Gastroesophageal sphincter (tissue), 4 donors: ENCODE data around the gene TGFBI. TPM values are rescaled to one million over a fixed set of nuclear protein-coding genes. Genes with fewer than 3 reads are reported as not detected.

Source experiments
- ATAC-seq: fragments of 150-250 bp; one replicate; pipeline ENCODE4 v1.9.1; 2016; ENCODE audit warnings: mild to moderate bottlenecking, moderate library complexity
- H3K27ac ChIP-seq, 4 donors: fragments of 200-600 bp; sonication (generic) in 3 of 4; 1 replicate in 3 of 4; 2 replicates in 1 of 4; pipeline ENCODE4 v1.5.1; 2016 to 2019
- H3K27me3 ChIP-seq: fragments of 200-600 bp; sonication (generic); one replicate; pipeline ENCODE4 v1.5.1; 2019
- H3K36me3 ChIP-seq, 2 donors: fragments of 200-600 bp; sonication (generic); one replicate each; pipeline ENCODE4 v1.5.1; 2019; ENCODE audit warnings: control low read depth in 1 of 2
- H3K4me1 ChIP-seq, 3 donors: fragments of 200-600 bp; sonication (generic); 1 replicate in 2 of 3; 2 replicates in 1 of 3; pipeline ENCODE4 v1.5.1; 2016 to 2019; ENCODE audit warnings: control low read depth in 2 of 3
- H3K4me3 ChIP-seq, 2 donors: fragments of 200-600 bp; sonication (generic); one replicate each; pipeline ENCODE4 v1.5.1; 2019; ENCODE audit warnings: mild to moderate bottlenecking in 1 of 2, moderate library complexity in 1 of 2
- H3K9me3 ChIP-seq, 3 donors: fragments of 200-600 bp; sonication (generic); one replicate each; pipeline ENCODE4 v1.5.1; 2017 to 2019; ENCODE audit warnings: control low read depth in 2 of 3
- EP300 ChIP-seq: sonication (generic); formaldehyde crosslinking; IDR thresholded peaks from one replicate; pipeline ENCODE4 v1.6.1; 2017; ENCODE audit warnings: antibody characterized with exemption, mild to moderate bottlenecking
- POLR2A ChIP-seq, 2 donors: fragments of 450-650 bp; IDR thresholded peaks; one replicate each; pipeline ENCODE4 v1.6.1; 2017; ENCODE audit warnings: antibody characterized with exemption in 2 of 2, mild to moderate bottlenecking in 2 of 2, moderate library complexity in 1 of 2
- POLR2AphosphoS5 ChIP-seq: sonication (generic); formaldehyde crosslinking; IDR thresholded peaks from one replicate; pipeline ENCODE4 v1.6.1; 2017; ENCODE audit warnings: antibody characterized with exemption
- WGBS, 2 donors: methylation state at CpG; one replicate each; pipeline ENCODE4 v1.1.5; 2018; ENCODE audit warnings: low coverage in 1 of 2; 5-methylcytosine and 5-hydroxymethylcytosine counted together
- small RNA-seq, 4 donors: library from RNA; depleted of rRNA; stranded (forward); fragments of <200 nt; gene quantifications; one replicate each; pipeline ENCODE3, GENCODE V24; 2016
- total RNA-seq, 4 donors: library from RNA; depleted of rRNA; stranded (reverse); fragments of >200 nt; gene quantifications; one replicate each; pipeline ENCODE4 v1.1.0, GENCODE V29; 2016
- TF ChIP-seq, protein P1 (sequence below), 4 experiments: fragments of 200-600 bp in 2 of 4; fragments of 450-650 bp in 2 of 4; sonication (generic) in 1 of 4; IDR thresholded peaks; one replicate each; pipeline ENCODE4 v1.5.1; 2017 to 2019; ENCODE audit warnings: antibody characterized with exemption in 4 of 4, mild to moderate bottlenecking in 2 of 4, moderate library complexity in 2 of 4

The TGFBI gene
- total RNA-seq, 4 donors from 2014 or later, result 29.0 to 159 (median 112) TPM

DNA sequence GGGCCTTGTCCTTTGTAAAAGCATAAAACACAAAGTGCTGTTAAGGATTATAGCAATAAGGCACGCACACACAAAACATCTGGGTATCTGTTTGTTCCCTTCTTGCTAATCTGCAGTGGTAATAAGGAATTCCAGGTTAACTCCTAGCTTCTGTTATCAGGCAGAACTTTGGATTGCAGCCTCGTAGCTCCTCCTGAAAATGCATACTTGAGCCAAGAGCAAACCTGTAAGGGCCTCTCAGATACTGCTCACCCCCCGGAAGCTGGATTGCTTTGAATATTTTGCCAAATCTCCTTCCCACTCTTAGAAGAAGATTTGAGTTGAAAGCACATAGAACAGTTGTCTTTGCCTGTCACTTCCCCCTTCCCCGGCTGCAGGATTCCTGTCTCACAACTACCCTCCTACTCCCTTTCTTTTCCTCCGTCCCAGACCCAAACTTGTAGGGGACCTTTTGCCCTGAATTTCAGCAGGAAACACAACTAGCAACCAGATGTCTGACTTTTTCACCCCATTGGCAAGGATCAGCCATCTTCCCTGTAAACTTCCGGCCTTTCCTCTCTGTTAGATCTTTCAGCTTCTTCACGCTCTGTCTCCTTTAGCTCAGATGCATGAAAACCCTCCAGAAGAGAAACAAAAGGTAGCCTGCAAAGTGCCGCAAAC, 75.6 kb downstream of the TGFBI start:
- H3K4me1 ChIP-seq, result no peaks in the 10 kb centered on the region
- H3K4me3 ChIP-seq, result no peak overlapping the region
- ATAC-seq, result no peak
- WGBS, 2 donors, result 62 to 68% methylated on average over 6 to 8 of the region's 8 CpGs
- TF ChIP-seq EP300 (no peak), POLR2AphosphoS5 (no peak), POLR2A (IDR thresholded peaks at IDR 0.05) (no peak)
- TF ChIP-seq, protein P1, sequence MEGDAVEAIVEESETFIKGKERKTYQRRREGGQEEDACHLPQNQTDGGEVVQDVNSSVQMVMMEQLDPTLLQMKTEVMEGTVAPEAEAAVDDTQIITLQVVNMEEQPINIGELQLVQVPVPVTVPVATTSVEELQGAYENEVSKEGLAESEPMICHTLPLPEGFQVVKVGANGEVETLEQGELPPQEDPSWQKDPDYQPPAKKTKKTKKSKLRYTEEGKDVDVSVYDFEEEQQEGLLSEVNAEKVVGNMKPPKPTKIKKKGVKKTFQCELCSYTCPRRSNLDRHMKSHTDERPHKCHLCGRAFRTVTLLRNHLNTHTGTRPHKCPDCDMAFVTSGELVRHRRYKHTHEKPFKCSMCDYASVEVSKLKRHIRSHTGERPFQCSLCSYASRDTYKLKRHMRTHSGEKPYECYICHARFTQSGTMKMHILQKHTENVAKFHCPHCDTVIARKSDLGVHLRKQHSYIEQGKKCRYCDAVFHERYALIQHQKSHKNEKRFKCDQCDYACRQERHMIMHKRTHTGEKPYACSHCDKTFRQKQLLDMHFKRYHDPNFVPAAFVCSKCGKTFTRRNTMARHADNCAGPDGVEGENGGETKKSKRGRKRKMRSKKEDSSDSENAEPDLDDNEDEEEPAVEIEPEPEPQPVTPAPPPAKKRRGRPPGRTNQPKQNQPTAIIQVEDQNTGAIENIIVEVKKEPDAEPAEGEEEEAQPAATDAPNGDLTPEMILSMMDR (IDR thresholded peaks at IDR 0.05), result no peak
- H3K27me3 ChIP-seq, result no peaks in the 10 kb centered on the region
- no peaks in the 10 kb centered on the region for H3K9me3 ChIP-seq
- no peaks in the 10 kb centered on the region for H3K36me3 ChIP-seq
- H3K27ac ChIP-seq, result no peak overlapping the region

GRCh38 chr5:136106351-136107031, 77.7 kb downstream of the TGFBI start:
- WGBS, 2 donors, result 86 to 89% methylated on average over 5 to 6 of the region's 6 CpGs
- Histone ChIP-seq H3K27me3 (no peaks in the 10 kb centered on the region), H3K4me1 (no peaks in the 10 kb centered on the region), H3K36me3 (no peaks in the 10 kb centered on the region), H3K9me3 (no peaks in the 10 kb centered on the region), H3K27ac (no peak overlapping the region), H3K4me3 (no peak overlapping the region)
- no peak for ATAC-seq
- TF ChIP-seq EP300 (no peak), POLR2AphosphoS5 (no peak), POLR2A (IDR thresholded peaks at IDR 0.05) (no peak)
- TF ChIP-seq, protein P1 (IDR thresholded peaks at IDR 0.05), result no peak

DNA sequence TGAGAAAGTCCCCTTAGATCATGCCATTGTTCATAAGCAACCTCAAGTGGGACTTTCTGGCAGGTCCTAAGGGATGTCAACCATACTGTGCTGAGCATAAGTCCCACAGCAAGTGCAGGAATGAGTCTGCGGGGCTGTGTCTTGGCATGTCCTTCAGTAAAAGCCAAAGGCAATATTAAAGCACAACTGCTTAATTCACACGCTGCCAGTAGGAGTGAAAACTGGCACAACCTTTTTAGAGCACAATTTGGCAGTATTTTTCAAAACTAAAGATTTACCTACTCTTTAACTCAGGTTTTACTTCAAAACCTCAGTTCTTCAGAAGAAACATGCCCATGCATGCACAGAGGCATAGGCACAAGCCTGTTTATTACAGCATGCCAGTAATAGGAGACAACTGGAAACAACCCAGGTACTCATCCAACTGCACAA, 79.4 kb downstream of the TGFBI start:
- no peak for ATAC-seq
- Histone ChIP-seq H3K27me3 (no peaks in the 10 kb centered on the region), H3K36me3 (no peaks in the 10 kb centered on the region), H3K27ac (no peak overlapping the region), H3K9me3 (no peaks in the 10 kb centered on the region), H3K4me1 (no peaks in the 10 kb centered on the region), H3K4me3 (no peak overlapping the region)
- whole genome bisulfite sequencing, 2 donors, result 67 to 100% methylated on average over 1 to 2 of the region's 2 CpGs
- TF ChIP-seq EP300, result no peak

DNA sequence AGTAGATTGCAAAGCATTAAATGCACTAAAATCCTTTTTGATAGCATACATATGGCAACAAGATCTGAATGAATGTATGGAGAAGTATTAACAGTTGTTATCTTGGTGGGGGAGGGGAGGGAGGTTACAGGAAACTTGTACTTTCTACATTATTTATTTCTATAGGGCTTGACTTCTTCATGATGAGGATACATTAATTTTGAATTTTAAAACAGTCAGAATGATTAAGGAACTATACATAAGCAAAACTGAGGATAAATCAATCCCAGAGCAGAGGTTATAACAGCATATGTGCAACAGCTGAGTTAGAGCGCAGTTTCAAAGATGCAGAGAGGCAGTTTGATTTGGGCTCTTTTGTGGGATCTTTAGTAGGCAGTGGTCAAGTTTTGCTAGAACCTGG, 80.0 kb downstream of the TGFBI start:
- Histone ChIP-seq H3K27ac (no peak overlapping the region), H3K36me3 (no peaks in the 10 kb centered on the region), H3K4me1 (no peaks in the 10 kb centered on the region), H3K4me3 (no peak overlapping the region), H3K9me3 (no peaks in the 10 kb centered on the region), H3K27me3 (no peaks in the 10 kb centered on the region)
- 92 to 100% methylated on average over 1 of the region's 1 CpG for WGBS, 2 donors
- TF ChIP-seq POLR2A (IDR thresholded peaks at IDR 0.05) (no peak), EP300 (no peak), POLR2AphosphoS5 (no peak)
- TF ChIP-seq, protein P1 (IDR thresholded peaks at IDR 0.05), result no peak
- ATAC-seq, result no peak

DNA sequence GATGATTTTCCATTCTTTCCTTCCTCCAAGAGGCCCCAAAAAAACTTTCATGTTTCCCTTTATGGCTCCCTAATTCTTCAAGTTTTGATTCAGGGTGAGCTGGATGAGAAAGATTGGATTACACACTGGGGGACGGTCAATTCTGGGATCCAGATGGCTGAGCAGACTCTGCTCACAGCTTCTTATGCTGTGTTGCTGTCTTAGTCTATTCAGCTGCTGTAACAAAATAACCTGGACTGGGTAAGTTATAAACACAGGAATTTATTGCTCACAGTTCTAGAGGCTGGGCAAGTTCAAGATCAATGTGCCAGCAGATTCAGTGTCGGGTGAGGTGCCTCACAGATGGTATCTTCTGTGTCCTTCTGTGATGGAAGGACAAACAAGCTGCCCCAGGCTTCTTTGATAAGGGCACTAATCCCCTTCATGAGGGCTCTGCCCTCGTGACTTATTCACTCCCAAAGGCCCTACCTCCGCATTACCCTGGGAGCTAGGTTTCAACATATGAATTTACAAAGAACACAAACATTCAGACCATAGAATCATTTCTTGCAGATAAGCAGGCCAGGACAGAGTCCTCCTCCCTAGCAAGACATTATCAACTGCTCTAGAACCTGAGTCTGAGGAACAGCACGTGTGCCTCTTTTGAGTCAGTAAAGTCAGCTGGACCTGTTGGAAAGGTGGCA, 80.8 kb downstream of the TGFBI start:
- ATAC-seq, result no peak
- H3K27me3 ChIP-seq, result no peaks in the 10 kb centered on the region
- TF ChIP-seq, protein P1 (IDR thresholded peaks at IDR 0.05), result no peak
- TF ChIP-seq POLR2A (IDR thresholded peaks at IDR 0.05), result no peak
- no peaks in the 10 kb centered on the region for H3K36me3 ChIP-seq
- H3K27ac ChIP-seq, result no peak overlapping the region
- H3K9me3 ChIP-seq, result no peaks in the 10 kb centered on the region
- WGBS, 2 donors, result 89 to 91% methylated on average over 2 to 5 of the region's 5 CpGs
- no peaks in the 10 kb centered on the region for H3K4me1 ChIP-seq
- H3K4me3 ChIP-seq, result no peak overlapping the region

Small RNAs within 50 kb of the gene (small RNA-seq; reads per million reads assigned to genes)
- gene VTRNA2-1, result 0 to 0.38 (median 0.32) reads per million in 4 donors

Other genes with a start within 250 kb of the TGFBI start
- under 1 TPM in 1 of 4 donors, not detected in 3; 0.27 TPM for gene SLC25A48, start 194.3 kb upstream of the TGFBI start, total RNA-seq
- gene IL9, start 133.1 kb upstream of the TGFBI start, total RNA-seq, result not detected
- not detected for gene LECT2, start 74.0 kb upstream of the TGFBI start, total RNA-seq
- 10 to 100 TPM; 35.6 to 62.7 (median 51.7) TPM for gene SMAD5, start 103.9 kb downstream of the TGFBI start, total RNA-seq
- gene SMIM32, start 164.2 kb downstream of the TGFBI start, total RNA-seq, result not detected